Measurements from ENCODE around the gene ZNF143.
"Not testable (repeated sequence)": the region's sequence is repeated elsewhere in the genome, so short reads cannot be mapped to it uniquely, and the experiment has no call there.

Gene ZNF143

GRCh38 chr11:9479899-9480298, 19.1 kb downstream of the ZNF143 start:
- Mint-ChIP-seq H3K27ac (peak overlapping the region; percentile 34), H3K9me3 (ENCODE audit: low read depth) (no peaks in the 10 kb centered on the region), H3K4me3 (no peak overlapping the region), H3K36me3 (peaks cover 3% of the 10 kb centered on the region), H3K4me1 (ENCODE audit: low read depth) (no peaks in the 10 kb centered on the region), H3K27me3 (no peaks in the 10 kb centered on the region)

- H3K4me3 Mint-ChIP-seq = no peak overlapping the region
- H3K27ac Mint-ChIP-seq = no peak overlapping the region
- no peaks in the 10 kb centered on the region for H3K9me3 Mint-ChIP-seq (ENCODE audit: low read depth)
- peaks cover 7% of the 10 kb centered on the region for H3K36me3 Mint-ChIP-seq
- no peaks in the 10 kb centered on the region for H3K4me1 Mint-ChIP-seq (ENCODE audit: low read depth)
- no peaks in the 10 kb centered on the region for H3K27me3 Mint-ChIP-seq
Observed at GRCh38 chr11:9489080-9489765, 28.4 kb downstream of the ZNF143 start.

GRCh38 chr11:9490376-9490775, 29.6 kb downstream of the ZNF143 start:
- H3K27ac Mint-ChIP-seq = no peak overlapping the region
- no peaks in the 10 kb centered on the region for H3K4me1 Mint-ChIP-seq (ENCODE audit: low read depth)
- H3K9me3 Mint-ChIP-seq (ENCODE audit: low read depth) = no peaks in the 10 kb centered on the region
- H3K27me3 Mint-ChIP-seq = no peaks in the 10 kb centered on the region
- no peak overlapping the region for H3K4me3 Mint-ChIP-seq
- H3K36me3 Mint-ChIP-seq = peaks cover 7% of the 10 kb centered on the region

- Mint-ChIP-seq H3K9me3 (ENCODE audit: low read depth) (no peaks in the 10 kb centered on the region), H3K36me3 (peaks cover 6% of the 10 kb centered on the region), H3K4me3 (no peak overlapping the region), H3K27me3 (no peaks in the 10 kb centered on the region), H3K27ac (no peak overlapping the region), H3K4me1 (ENCODE audit: low read depth) (no peaks in the 10 kb centered on the region)
Observed at GRCh38 chr11:9493492-9493891, 32.7 kb downstream of the ZNF143 start.

- Mint-ChIP-seq H3K36me3 (peaks cover 8% of the 10 kb centered on the region), H3K4me1 (ENCODE audit: low read depth) (no peaks in the 10 kb centered on the region), H3K9me3 (ENCODE audit: low read depth) (no peaks in the 10 kb centered on the region), H3K4me3 (no peak overlapping the region), H3K27ac (no peak overlapping the region), H3K27me3 (no peaks in the 10 kb centered on the region)
Observed at GRCh38 chr11:9494316-9494715, 33.5 kb downstream of the ZNF143 start.

- peaks cover 8% of the 10 kb centered on the region for H3K36me3 Mint-ChIP-seq
- H3K9me3 Mint-ChIP-seq (ENCODE audit: low read depth) = no peaks in the 10 kb centered on the region
- no peaks in the 10 kb centered on the region for H3K27me3 Mint-ChIP-seq
- no peaks in the 10 kb centered on the region for H3K4me1 Mint-ChIP-seq (ENCODE audit: low read depth)
- H3K27ac Mint-ChIP-seq = no peak overlapping the region
- no peak overlapping the region for H3K4me3 Mint-ChIP-seq
Observed at GRCh38 chr11:9495803-9496514, 35.1 kb downstream of the ZNF143 start.

- Mint-ChIP-seq H3K9me3 (ENCODE audit: low read depth) (no peaks in the 10 kb centered on the region), H3K27ac (no peak overlapping the region), H3K4me3 (no peak overlapping the region), H3K36me3 (peaks cover 12% of the 10 kb centered on the region), H3K4me1 (ENCODE audit: low read depth) (no peaks in the 10 kb centered on the region), H3K27me3 (no peaks in the 10 kb centered on the region)
Observed at GRCh38 chr11:9498457-9499078, 37.8 kb downstream of the ZNF143 start.

GRCh38 chr11:9506489-9507276, 45.9 kb downstream of the ZNF143 start:
- H3K27me3 Mint-ChIP-seq = no peaks in the 10 kb centered on the region
- no peak overlapping the region for H3K27ac Mint-ChIP-seq
- H3K9me3 Mint-ChIP-seq (ENCODE audit: low read depth) = no peaks in the 10 kb centered on the region
- peaks cover 1% of the 10 kb centered on the region for H3K4me1 Mint-ChIP-seq (ENCODE audit: low read depth)
- H3K36me3 Mint-ChIP-seq = peaks cover 12% of the 10 kb centered on the region
- no peak overlapping the region for H3K4me3 Mint-ChIP-seq

GRCh38 chr11:9507277-9507580, 46.4 kb downstream of the ZNF143 start:
- Mint-ChIP-seq H3K27ac (no peak overlapping the region), H3K4me1 (ENCODE audit: low read depth) (peaks cover 1% of the 10 kb centered on the region), H3K9me3 (ENCODE audit: low read depth) (no peaks in the 10 kb centered on the region), H3K4me3 (no peak overlapping the region), H3K36me3 (peaks cover 12% of the 10 kb centered on the region), H3K27me3 (no peaks in the 10 kb centered on the region)

GRCh38 chr11:9509041-9509440, 48.2 kb downstream of the ZNF143 start:
- H3K36me3 Mint-ChIP-seq = peaks cover 23% of the 10 kb centered on the region
- H3K9me3 Mint-ChIP-seq (ENCODE audit: low read depth) = no peaks in the 10 kb centered on the region
- H3K4me1 Mint-ChIP-seq (ENCODE audit: low read depth) = peaks cover 1% of the 10 kb centered on the region
- H3K27ac Mint-ChIP-seq = no peak overlapping the region
- H3K4me3 Mint-ChIP-seq = no peak overlapping the region
- H3K27me3 Mint-ChIP-seq = no peaks in the 10 kb centered on the region

- Mint-ChIP-seq H3K36me3 (peaks cover 30% of the 10 kb centered on the region), H3K4me1 (ENCODE audit: low read depth) (peaks cover 1% of the 10 kb centered on the region), H3K27me3 (no peaks in the 10 kb centered on the region), H3K27ac (no peak overlapping the region), H3K4me3 (no peak overlapping the region), H3K9me3 (ENCODE audit: low read depth) (no peaks in the 10 kb centered on the region)
Observed at GRCh38 chr11:9512370-9513019, 51.7 kb downstream of the ZNF143 start.

- H3K27me3 Mint-ChIP-seq; H3K4me3 Mint-ChIP-seq; H3K4me1 Mint-ChIP-seq (ENCODE audit: low read depth); H3K9me3 Mint-ChIP-seq (ENCODE audit: low read depth): not testable (repeated sequence)
- peak overlapping the region; percentile 17 for H3K27ac Mint-ChIP-seq
- H3K36me3 Mint-ChIP-seq = peaks cover 31% of the 10 kb centered on the region
Observed at GRCh38 chr11:9514576-9514975, 53.8 kb downstream of the ZNF143 start.

GRCh38 chr11:9516113-9516512, 55.3 kb downstream of the ZNF143 start:
- Mint-ChIP-seq H3K4me3 (no peak overlapping the region), H3K4me1 (ENCODE audit: low read depth) (no peaks in the 10 kb centered on the region), H3K27me3 (no peaks in the 10 kb centered on the region), H3K9me3 (ENCODE audit: low read depth) (no peaks in the 10 kb centered on the region), H3K27ac (no peak overlapping the region), H3K36me3 (peaks cover 25% of the 10 kb centered on the region)

- Mint-ChIP-seq H3K27ac (no peak overlapping the region), H3K9me3 (ENCODE audit: low read depth) (no peaks in the 10 kb centered on the region)
Observed at GRCh38 chr11:9518835-9519410, 58.1 kb downstream of the ZNF143 start.

More at GRCh38 chr11:9518835-9519410, 58.1 kb downstream of the ZNF143 start:
- Mint-ChIP-seq H3K36me3 (peaks cover 18% of the 10 kb centered on the region), H3K4me3 (no peak overlapping the region), H3K4me1 (ENCODE audit: low read depth) (no peaks in the 10 kb centered on the region), H3K27me3 (no peaks in the 10 kb centered on the region)

All from activated naive CD8-positive, alpha-beta T cell (primary cell).